Liver (tissue), 9 donors: ENCODE results near the gene TXK. TPM values are rescaled to one million over a fixed set of nuclear protein-coding genes. Genes with fewer than 3 reads are reported as not detected.
A peak's percentile ranks its signal among the peaks of the same experiment; 100 is the strongest.

ENCODE experiments used
- DNase-seq: peaks from one replicate; pipeline ENCODE4 v3.0.0-alpha.2; 2017; ENCODE audit warnings: low spot score
- H3K27ac ChIP-seq, 2 donors: one replicate each; pipeline ENCODE4 v1.7.0; 2013; ENCODE audit warnings: inconsistent platforms in 2 of 2, low read length in 2 of 2, control low read depth in 1 of 2, low read depth in 1 of 2, mild to moderate bottlenecking in 1 of 2
- H3K27me3 ChIP-seq, 4 donors: one replicate each; pipeline versions ENCODE4 v1.6.1 to v1.7.0; 2013; ENCODE audit warnings: low read length in 3 of 4, inconsistent platforms in 1 of 4, mild to moderate bottlenecking in 1 of 4, moderate library complexity in 1 of 4; ENCODE audit not compliant: control insufficient read depth in 4 of 4, insufficient read depth in 4 of 4
- H3K36me3 ChIP-seq, 4 donors: one replicate each; pipeline versions ENCODE4 v1.6.1 to v1.7.0; 2013; ENCODE audit warnings: low read length in 3 of 4, mild to moderate bottlenecking in 3 of 4, low read depth in 1 of 4, moderate library complexity in 1 of 4; ENCODE audit not compliant: control insufficient read depth in 4 of 4, insufficient read depth in 3 of 4
- H3K4me1 ChIP-seq, 4 donors: one replicate each; pipeline versions ENCODE4 v1.6.1 to v1.7.0; 2013; ENCODE audit warnings: low read length in 3 of 4, mild to moderate bottlenecking in 3 of 4, moderate library complexity in 1 of 4; ENCODE audit not compliant: control insufficient read depth in 4 of 4, insufficient read depth in 4 of 4
- H3K4me3 ChIP-seq, 3 donors: one replicate each; pipeline versions ENCODE4 v1.6.1 to v1.7.0; 2013; ENCODE audit warnings: low read length in 3 of 3, control low read depth in 1 of 3, low read depth in 1 of 3, mild to moderate bottlenecking in 1 of 3
- H3K9ac ChIP-seq, 2 donors: one replicate each; pipeline ENCODE4 v1.7.0; 2013; ENCODE audit warnings: low read length in 2 of 2, mild to moderate bottlenecking in 2 of 2, moderate library complexity in 2 of 2, control low read depth in 1 of 2, low read depth in 1 of 2
- H3K9me3 ChIP-seq, 4 donors: one replicate each; pipeline versions ENCODE4 v1.6.1 to v1.7.0; 2013; ENCODE audit warnings: low read length in 3 of 4; ENCODE audit not compliant: control insufficient read depth in 4 of 4
- EGR1 ChIP-seq, 2 donors: IDR thresholded peaks; 2 replicates each; pipeline ENCODE4 v1.6.1; 2016 to 2018; ENCODE audit warnings: antibody characterized with exemption in 2 of 2, low read depth in 2 of 2
- FOXA1 ChIP-seq: IDR thresholded peaks from 2 replicates; pipeline ENCODE4 v1.6.1; 2016; ENCODE audit warnings: antibody characterized with exemption
- FOXA2 ChIP-seq: IDR thresholded peaks from 2 replicates; pipeline ENCODE4 v1.6.1; 2016; ENCODE audit warnings: antibody characterized with exemption
- GABPA ChIP-seq, 2 donors: IDR thresholded peaks in 1 of 2; conservative IDR thresholded peaks in 1 of 2; 2 replicates each; pipeline ENCODE4 v1.6.1; 2016; ENCODE audit warnings: antibody characterized with exemption in 2 of 2, mild to moderate bottlenecking in 1 of 2, moderate library complexity in 1 of 2
- HNF4A ChIP-seq, 2 donors: conservative IDR thresholded peaks; 2 replicates each; pipeline ENCODE4 v1.6.1; 2016; ENCODE audit warnings: antibody characterized with exemption in 2 of 2, mild to moderate bottlenecking in 2 of 2
- HNF4G ChIP-seq: IDR thresholded peaks from 2 replicates; pipeline ENCODE4 v1.6.1; 2016; ENCODE audit warnings: antibody characterized with exemption
- JUND ChIP-seq, 2 donors: IDR thresholded peaks; 2 replicates each; pipeline ENCODE4 v1.6.1; 2016; ENCODE audit warnings: antibody characterized with exemption in 2 of 2
- NR2F2 ChIP-seq: IDR thresholded peaks from 2 replicates; pipeline ENCODE4 v1.6.1; 2016; ENCODE audit warnings: antibody characterized with exemption
- RAD21 ChIP-seq, 2 donors: IDR thresholded peaks; 2 replicates each; pipeline ENCODE4 v1.6.1; 2016; ENCODE audit warnings: antibody characterized with exemption in 2 of 2, mild to moderate bottlenecking in 2 of 2
- RXRA ChIP-seq, 2 donors: IDR thresholded peaks; 2 replicates each; pipeline ENCODE4 v1.6.1; 2017 to 2018; ENCODE audit warnings: antibody characterized with exemption in 2 of 2, mild to moderate bottlenecking in 1 of 2
- TAF1 ChIP-seq: conservative IDR thresholded peaks from 2 replicates; pipeline ENCODE4 v1.6.1; 2016; ENCODE audit warnings: antibody characterized with exemption, mild to moderate bottlenecking
- WGBS: extraction: QIAGEN DNeasy Blood & Tissue Kit; methylation state at CpG from one replicate; pipeline ENCODE4 v1.1.7; 2013; 5-methylcytosine and 5-hydroxymethylcytosine counted together
- polyA plus RNA-seq, 2 donors: library from polyadenylated mRNA; stranded (reverse) in 1 of 2; unstranded in 1 of 2; fragments of 200-250 nt in 1 of 2; fragments of >200 nt in 1 of 2; fragmentation: Nextera tagmentation in 1 of 2; extraction: Ambion mirVana in 1 of 2; gene quantifications; one replicate each; pipeline versions ENCODE4 v1.2.1 to v1.2.3, GENCODE V29; 2013 to 2015
- total RNA-seq, 2 donors: library from RNA; depleted of rRNA; stranded (reverse); fragments of >200 nt; gene quantifications; one replicate each; pipeline ENCODE4 v1.2.3, GENCODE V29; 2014
- TF ChIP-seq, protein P1 (sequence below): IDR thresholded peaks from 2 replicates; pipeline ENCODE4 v1.6.1; 2016; ENCODE audit warnings: antibody characterized with exemption
- TF ChIP-seq, protein P2 (sequence below): IDR thresholded peaks from 2 replicates; pipeline ENCODE4 v1.6.1; 2016; ENCODE audit warnings: antibody characterized with exemption
- TF ChIP-seq, protein P3 (sequence below): fragments of 150-350 bp; IDR thresholded peaks from 2 replicates; pipeline ENCODE4 v1.5.1; 2017; ENCODE audit warnings: improper control_type of control experiment, low read depth, low read length; ENCODE audit not compliant: missing input control
- TF ChIP-seq, protein P4 (sequence below): IDR thresholded peaks from 2 replicates; pipeline ENCODE4 v1.6.1; 2016; ENCODE audit warnings: antibody characterized with exemption, mild to moderate bottlenecking
- TF ChIP-seq, protein P5 (sequence below): IDR thresholded peaks from 2 replicates; pipeline ENCODE4 v1.6.1; 2016; ENCODE audit warnings: antibody characterized with exemption
- donor health status: healthy.
- donor health status: healthy.
- donor health status: healthy.
- donor health status: healthy.
- donor health status: healthy.

Gene TXK
- total and polyA plus RNA-seq, 4 donors, result 0.43 to 4.9 (median 1.4) TPM

DNA sequence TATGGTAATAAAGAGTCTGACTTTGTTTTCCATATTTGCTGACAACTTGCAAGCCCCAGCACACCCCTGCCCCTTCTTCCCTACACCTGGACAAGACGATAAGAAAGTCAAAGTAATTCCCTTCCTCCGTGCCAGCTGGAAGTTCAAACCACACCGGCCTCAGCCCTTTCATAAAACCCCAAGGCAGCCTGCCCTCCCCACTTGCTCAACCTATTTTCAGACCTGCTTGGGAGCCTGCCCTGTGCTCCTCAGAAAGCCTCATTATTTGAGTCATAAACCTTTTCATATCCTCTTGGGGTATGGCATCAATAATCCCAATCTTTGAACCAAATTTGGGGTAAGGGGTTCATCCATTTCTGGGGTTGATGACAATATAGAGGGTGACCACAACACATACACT lies 88.0 kb downstream of the TXK start:
- Histone ChIP-seq H3K27me3 (no peaks in the 10 kb centered on the region), H3K9ac (no peak overlapping the region)
- no peak for TF ChIP-seq RXRA (IDR thresholded peaks at IDR 0.05)

DNA sequence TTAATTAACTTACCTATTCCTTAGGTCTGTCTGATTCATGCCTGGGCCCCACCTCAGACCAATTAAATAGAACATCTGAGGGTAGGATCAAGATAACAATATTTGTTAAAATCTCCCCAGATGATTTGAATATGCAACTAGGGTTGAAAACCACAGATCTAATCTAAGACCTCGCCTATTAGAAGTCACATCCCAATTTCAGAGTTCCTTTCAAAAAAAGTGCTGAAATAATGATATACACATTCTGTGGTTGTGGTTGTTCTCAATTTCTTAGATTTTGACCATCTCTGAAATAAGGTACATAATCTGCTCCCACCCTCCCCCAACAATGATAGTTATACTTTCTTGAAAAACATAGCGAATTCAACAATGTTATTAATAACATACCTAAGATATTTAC lies 89.8 kb downstream of the TXK start:
- no peak overlapping the region for H3K4me3 ChIP-seq
- H3K9ac ChIP-seq, result no peak overlapping the region
- WGBS, result 91% methylated on average over 2 of the region's 2 CpGs
- TF ChIP-seq, protein P1, sequence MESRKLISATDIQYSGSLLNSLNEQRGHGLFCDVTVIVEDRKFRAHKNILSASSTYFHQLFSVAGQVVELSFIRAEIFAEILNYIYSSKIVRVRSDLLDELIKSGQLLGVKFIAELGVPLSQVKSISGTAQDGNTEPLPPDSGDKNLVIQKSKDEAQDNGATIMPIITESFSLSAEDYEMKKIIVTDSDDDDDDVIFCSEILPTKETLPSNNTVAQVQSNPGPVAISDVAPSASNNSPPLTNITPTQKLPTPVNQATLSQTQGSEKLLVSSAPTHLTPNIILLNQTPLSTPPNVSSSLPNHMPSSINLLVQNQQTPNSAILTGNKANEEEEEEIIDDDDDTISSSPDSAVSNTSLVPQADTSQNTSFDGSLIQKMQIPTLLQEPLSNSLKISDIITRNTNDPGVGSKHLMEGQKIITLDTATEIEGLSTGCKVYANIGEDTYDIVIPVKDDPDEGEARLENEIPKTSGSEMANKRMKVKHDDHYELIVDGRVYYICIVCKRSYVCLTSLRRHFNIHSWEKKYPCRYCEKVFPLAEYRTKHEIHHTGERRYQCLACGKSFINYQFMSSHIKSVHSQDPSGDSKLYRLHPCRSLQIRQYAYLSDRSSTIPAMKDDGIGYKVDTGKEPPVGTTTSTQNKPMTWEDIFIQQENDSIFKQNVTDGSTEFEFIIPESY, result no peak
- TF ChIP-seq JUND (IDR thresholded peaks at IDR 0.05) (no peak), FOXA2 (no peak)
- H3K36me3 ChIP-seq, result no peaks in the 10 kb centered on the region
- H3K4me1 ChIP-seq, result peaks cover 0 to 38% (median 17%) of the 10 kb centered on the region in 4 donors
- no peaks in the 10 kb centered on the region for H3K27me3 ChIP-seq
- no peak for DNase-seq
- no peak overlapping the region for H3K27ac ChIP-seq
- H3K9me3 ChIP-seq, result no peaks in the 10 kb centered on the region

More for the DNA sequence above, 88.0 kb downstream of the TXK start:
- peaks cover 0 to 38% (median 17%) of the 10 kb centered on the region in 4 donors for H3K4me1 ChIP-seq
- H3K36me3 ChIP-seq, result no peaks in the 10 kb centered on the region
- no peak overlapping the region for H3K4me3 ChIP-seq
- no peak for DNase-seq
- no peak overlapping the region for H3K27ac ChIP-seq
- H3K9me3 ChIP-seq, result no peaks in the 10 kb centered on the region
- 74% methylated on average over 3 of the region's 3 CpGs for WGBS

DNA sequence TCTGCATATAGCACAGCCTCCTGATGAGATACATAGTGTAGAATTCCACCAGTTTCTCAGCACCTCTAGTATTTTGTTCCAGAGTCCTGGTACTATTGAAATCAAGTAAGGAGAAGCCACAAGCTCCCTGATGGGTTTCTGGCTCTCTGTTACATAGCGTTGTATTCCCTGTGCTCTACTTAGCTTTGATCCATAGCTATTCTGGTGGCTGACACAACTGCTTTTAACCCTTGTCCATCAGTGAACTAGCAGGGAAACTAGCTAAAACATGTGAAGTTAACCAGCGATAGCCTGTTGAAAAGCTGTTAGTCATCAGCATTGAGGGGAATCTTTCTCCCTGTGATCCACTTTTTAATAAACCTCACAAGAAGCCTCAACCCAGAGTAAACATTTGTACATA lies 90.5 kb downstream of the TXK start:
- Histone ChIP-seq H3K9ac (peak overlapping the region in 1 of 2 donors; percentile 40), H3K4me1 (peaks cover 0 to 42% (median 17%) of the 10 kb centered on the region in 4 donors), H3K4me3 (no peak overlapping the region), H3K36me3 (no peaks in the 10 kb centered on the region), H3K27ac (peak overlapping the region; percentile 79 to 80), H3K27me3 (no peaks in the 10 kb centered on the region), H3K9me3 (no peaks in the 10 kb centered on the region)
- DNase-seq, result no peak
- 62% methylated on average over 2 of the region's 2 CpGs for whole genome bisulfite sequencing
- TF ChIP-seq FOXA1 (no peak), HNF4G (no peak), JUND (IDR thresholded peaks at IDR 0.05) (no peak), GABPA (IDR thresholded peaks at IDR 0.05 in 1 of 2, conservative IDR thresholded peaks at IDR 0.05 in 1 of 2) (no peak), NR2F2 (no peak), RXRA (IDR thresholded peaks at IDR 0.05) (no peak), FOXA2 (no peak), RAD21 (IDR thresholded peaks at IDR 0.05) (no peak), HNF4A (conservative IDR thresholded peaks at IDR 0.05) (no peak), EGR1 (IDR thresholded peaks at IDR 0.05; ENCODE audit: low read depth in 2 of 2) (no peak), TAF1 (no peak)
- TF ChIP-seq, protein P2, sequence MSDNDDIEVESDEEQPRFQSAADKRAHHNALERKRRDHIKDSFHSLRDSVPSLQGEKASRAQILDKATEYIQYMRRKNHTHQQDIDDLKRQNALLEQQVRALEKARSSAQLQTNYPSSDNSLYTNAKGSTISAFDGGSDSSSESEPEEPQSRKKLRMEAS, result no peak
- TF ChIP-seq, protein P1, result no peak
- TF ChIP-seq, protein P3, sequence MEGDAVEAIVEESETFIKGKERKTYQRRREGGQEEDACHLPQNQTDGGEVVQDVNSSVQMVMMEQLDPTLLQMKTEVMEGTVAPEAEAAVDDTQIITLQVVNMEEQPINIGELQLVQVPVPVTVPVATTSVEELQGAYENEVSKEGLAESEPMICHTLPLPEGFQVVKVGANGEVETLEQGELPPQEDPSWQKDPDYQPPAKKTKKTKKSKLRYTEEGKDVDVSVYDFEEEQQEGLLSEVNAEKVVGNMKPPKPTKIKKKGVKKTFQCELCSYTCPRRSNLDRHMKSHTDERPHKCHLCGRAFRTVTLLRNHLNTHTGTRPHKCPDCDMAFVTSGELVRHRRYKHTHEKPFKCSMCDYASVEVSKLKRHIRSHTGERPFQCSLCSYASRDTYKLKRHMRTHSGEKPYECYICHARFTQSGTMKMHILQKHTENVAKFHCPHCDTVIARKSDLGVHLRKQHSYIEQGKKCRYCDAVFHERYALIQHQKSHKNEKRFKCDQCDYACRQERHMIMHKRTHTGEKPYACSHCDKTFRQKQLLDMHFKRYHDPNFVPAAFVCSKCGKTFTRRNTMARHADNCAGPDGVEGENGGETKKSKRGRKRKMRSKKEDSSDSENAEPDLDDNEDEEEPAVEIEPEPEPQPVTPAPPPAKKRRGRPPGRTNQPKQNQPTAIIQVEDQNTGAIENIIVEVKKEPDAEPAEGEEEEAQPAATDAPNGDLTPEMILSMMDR, result no peak
- TF ChIP-seq, protein P4, sequence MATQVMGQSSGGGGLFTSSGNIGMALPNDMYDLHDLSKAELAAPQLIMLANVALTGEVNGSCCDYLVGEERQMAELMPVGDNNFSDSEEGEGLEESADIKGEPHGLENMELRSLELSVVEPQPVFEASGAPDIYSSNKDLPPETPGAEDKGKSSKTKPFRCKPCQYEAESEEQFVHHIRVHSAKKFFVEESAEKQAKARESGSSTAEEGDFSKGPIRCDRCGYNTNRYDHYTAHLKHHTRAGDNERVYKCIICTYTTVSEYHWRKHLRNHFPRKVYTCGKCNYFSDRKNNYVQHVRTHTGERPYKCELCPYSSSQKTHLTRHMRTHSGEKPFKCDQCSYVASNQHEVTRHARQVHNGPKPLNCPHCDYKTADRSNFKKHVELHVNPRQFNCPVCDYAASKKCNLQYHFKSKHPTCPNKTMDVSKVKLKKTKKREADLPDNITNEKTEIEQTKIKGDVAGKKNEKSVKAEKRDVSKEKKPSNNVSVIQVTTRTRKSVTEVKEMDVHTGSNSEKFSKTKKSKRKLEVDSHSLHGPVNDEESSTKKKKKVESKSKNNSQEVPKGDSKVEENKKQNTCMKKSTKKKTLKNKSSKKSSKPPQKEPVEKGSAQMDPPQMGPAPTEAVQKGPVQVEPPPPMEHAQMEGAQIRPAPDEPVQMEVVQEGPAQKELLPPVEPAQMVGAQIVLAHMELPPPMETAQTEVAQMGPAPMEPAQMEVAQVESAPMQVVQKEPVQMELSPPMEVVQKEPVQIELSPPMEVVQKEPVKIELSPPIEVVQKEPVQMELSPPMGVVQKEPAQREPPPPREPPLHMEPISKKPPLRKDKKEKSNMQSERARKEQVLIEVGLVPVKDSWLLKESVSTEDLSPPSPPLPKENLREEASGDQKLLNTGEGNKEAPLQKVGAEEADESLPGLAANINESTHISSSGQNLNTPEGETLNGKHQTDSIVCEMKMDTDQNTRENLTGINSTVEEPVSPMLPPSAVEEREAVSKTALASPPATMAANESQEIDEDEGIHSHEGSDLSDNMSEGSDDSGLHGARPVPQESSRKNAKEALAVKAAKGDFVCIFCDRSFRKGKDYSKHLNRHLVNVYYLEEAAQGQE, result no peak
- TF ChIP-seq, protein P5, sequence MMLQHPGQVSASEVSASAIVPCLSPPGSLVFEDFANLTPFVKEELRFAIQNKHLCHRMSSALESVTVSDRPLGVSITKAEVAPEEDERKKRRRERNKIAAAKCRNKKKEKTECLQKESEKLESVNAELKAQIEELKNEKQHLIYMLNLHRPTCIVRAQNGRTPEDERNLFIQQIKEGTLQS, result no peak
